GM12801 (cell line): ENCODE data around the gene TBP.

Source experiments
- TF ChIP-seq, protein P1 (sequence below): IDR thresholded peaks from one replicate; pipeline ENCODE4 v1.5.1; 2011; ENCODE audit warnings: control low read depth; ENCODE audit not compliant: insufficient read length; ENCODE audit errors: extremely low read depth

TBP gene

DNA sequence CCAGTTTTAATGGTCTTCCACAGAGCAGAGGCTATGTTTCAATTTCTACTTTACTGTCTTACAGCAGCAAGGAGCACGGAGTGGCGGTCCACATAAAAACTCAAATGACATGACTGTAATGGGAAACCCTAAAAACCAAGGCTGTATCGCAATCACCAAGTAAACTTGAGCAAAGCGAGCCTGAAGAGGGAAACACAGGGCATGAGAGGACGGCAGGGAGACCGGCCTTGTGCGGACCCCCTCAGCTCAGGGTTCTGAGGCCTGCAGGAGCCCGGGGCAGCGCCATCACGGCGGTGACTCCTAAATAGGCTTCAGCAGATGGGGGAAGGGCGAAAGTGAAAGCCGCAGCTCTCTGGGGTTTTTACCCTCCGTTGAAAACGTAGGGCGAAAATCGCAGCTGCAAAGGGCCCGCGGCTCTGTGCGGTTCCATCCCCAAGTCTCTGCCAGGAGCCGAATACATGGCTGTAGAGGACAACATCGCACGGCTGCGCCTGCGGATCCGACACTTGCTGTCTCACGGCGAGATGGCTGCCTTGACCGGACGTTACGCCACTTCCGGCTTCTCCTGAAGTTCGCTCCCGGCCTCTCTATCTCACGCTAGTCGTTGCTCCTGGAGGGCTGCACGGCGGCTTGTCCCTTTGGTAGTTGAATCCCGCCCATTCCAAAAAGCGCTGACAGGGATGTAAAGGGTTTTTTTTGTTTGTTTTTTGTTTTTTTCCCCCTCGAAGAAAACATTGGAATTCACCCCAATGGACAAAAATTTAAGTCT is 1.2 kb upstream of the TBP start, which contains the start of gene PSMB1:
Gene PSMB1 (minus strand): TSS at position 543 of the 769 bp plus-strand sequence. CDS start 65 bp downstream, at position 478.
- TF ChIP-seq, protein P1, sequence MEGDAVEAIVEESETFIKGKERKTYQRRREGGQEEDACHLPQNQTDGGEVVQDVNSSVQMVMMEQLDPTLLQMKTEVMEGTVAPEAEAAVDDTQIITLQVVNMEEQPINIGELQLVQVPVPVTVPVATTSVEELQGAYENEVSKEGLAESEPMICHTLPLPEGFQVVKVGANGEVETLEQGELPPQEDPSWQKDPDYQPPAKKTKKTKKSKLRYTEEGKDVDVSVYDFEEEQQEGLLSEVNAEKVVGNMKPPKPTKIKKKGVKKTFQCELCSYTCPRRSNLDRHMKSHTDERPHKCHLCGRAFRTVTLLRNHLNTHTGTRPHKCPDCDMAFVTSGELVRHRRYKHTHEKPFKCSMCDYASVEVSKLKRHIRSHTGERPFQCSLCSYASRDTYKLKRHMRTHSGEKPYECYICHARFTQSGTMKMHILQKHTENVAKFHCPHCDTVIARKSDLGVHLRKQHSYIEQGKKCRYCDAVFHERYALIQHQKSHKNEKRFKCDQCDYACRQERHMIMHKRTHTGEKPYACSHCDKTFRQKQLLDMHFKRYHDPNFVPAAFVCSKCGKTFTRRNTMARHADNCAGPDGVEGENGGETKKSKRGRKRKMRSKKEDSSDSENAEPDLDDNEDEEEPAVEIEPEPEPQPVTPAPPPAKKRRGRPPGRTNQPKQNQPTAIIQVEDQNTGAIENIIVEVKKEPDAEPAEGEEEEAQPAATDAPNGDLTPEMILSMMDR, result no peak

DNA sequence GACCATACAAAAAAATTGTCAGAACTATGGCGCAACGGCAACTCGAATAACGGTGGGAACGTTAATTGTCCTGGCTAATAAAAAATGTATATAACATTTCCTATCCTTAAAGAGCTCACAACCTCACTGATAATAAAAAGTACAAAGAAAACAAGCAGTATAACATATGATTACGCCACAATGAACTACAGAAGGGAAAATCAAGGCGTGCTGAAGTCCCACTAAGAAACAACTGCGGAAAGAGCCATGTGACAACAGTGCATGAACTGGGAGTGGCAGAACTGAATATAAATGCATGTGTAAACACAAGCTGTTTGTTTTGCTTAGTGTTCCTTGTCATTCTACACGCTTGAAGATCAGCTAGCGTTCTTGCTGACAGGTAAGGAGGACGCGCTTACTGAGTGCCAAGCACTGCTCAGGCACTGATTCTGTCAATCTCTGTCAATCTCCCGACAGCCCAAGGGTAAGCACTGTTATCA is 596 bp upstream of the TBP start:
- TF ChIP-seq, protein P1, result no peak

DNA sequence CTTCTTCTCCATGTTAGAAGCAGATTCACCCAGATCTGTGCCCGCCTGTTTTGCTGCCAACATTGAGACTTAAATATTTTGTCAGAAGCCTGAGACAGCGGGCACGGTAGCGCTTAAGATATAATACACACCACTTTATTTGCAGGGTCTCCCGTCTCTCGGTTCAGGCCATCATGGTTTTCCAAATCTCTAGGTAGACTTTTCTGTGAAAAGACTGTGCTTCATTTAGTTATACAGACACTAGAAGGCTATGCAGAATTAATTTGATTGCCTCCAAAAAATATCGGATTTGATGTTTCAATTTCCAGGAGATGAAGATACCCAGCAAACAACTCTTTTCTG is 598 bp downstream of the TBP start:
- TF ChIP-seq, protein P1, result no peak

DNA sequence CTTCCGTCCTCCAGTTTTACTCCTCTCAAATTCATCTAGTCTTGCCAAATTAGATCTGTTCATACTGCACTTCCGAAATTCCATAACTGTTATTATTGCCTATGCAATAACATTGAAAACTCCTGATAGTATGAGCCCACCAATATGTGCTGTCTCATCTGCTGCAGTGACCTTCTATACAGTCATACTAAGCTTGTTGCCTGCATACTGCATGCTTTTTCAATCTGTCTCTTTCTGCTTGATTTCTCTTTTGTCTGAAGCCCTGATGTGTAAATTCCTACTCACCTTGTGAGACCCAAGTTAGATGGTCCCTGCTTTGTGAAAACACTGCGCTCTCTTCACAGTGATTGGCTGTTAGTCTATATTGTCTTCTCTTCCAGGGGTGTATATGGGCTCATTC is 1.1 kb downstream of the TBP start:
- TF ChIP-seq, protein P1, result no peak

DNA sequence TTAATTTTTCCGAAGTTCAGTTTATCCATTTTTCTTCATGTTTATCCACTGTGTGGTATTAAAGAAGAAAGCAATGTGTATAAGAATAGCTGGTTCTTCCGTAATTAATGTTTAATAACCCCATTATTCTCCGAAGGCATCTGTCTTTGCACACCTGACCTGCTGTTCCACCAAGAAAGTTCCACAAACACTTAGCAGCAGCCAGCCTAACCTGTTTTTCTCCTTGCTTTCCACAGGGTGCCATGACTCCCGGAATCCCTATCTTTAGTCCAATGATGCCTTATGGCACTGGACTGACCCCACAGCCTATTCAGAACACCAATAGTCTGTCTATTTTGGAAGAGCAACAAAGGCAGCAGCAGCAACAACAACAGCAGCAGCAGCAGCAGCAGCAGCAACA is 7.4 kb downstream of the TBP start:
- TF ChIP-seq, protein P1, result no peak

DNA sequence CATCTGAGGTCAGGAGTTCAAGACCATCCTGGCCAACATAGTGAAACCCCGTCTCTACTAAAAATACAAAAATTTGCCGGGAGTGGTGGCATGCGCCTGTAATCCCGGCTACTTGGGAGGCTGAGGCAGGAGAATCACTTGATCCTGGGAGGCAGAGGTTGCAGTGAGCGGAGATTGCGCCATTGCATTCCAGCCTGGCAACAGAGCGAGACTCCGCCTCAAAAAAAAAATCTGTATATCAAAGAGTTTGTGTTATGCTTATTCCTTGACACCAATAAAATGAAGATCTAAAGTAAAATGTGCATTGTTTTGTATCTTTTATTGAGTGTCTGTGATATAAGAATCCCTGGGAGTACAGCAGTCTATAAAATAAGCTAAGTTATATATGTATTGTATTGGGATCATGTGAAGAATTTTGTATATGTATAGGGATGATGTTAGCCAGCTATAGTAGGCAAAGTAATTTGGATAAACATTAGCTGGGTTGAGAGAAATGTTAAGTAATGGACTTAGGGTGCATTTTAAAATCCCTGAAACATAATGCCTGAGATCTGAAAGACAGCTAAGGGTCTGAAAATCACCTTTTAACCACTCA is 10.9 kb downstream of the TBP start:
- TF ChIP-seq, protein P1, result no peak

DNA sequence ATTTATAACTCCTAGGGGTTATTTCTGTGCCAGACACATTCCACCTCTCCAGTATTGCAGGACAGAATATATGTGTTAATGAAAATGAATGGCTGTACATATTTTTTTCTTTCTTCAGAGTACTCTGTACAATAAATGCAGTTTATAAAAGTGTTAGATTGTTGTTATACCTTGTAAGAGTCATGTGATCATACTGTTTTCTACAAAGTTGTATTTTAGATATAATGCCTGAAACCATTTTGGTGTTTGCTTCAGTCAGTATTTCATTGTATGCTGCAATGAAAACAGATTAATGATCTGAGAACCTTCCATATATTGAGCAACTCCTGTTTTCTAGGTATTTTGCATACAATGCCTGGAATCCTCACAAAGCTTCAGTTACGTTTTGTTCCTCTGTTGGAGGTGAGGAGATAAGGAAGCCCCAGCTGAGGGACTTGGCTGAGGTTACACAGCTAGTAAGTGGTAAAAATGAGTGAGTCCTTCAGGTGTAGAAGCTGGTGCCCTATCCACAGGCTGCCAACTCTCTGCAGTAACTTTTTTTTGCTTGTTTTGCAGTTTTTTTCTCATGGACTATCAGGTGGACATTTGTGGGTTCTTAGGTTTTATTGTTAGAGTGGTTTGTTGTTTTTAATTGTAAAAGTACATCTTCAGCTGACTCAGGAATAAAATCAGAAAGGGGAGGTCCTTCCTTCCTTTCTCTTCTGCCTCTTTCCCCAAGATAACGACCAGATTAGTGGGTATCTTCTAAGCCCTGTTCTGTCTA is 18.7 kb downstream of the TBP start:
- TF ChIP-seq, protein P1, result no peak
